ENCODE measurements around the gene GPR15LG.

The GPR15LG gene

DNA sequence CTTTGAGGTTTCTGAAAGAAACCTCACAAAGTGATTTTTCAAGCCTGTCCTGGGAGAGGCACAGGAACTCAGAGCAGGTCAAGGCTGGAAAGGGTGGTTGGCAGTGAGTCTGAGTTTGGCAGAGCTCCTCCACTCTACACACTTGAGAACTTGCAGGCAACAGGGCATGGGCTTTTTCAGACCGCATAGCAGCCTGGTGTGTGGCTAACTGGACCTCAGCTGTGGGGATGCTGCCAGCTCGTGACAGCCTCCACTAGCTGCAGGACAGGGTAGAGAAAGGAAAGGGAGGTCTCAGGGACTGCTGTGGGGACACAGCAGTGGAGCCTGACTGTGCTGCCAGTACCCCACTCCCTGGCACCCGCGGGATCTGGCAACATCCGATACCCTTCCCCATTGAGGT is 23.3 kb downstream of the GPR15LG start:
- H3K4me3 ChIP-seq (replicated peaks in 1 of 2; ENCODE audit: low read depth in 2 of 2, low read length in 2 of 2), result no peak overlapping the region
- DNase-seq (ENCODE audit: low read depth in 2 of 2), result no peak
- TF ChIP-seq CTCF (IDR thresholded peaks at IDR 0.05; ENCODE audit: low read depth, low read length), result no peak

- no peak for DNase-seq (ENCODE audit: low read depth in 2 of 2)
- TF ChIP-seq CTCF (IDR thresholded peaks at IDR 0.05; ENCODE audit: low read depth, low read length), result no peak
- H3K4me3 ChIP-seq (replicated peaks in 1 of 2; ENCODE audit: low read depth in 2 of 2, low read length in 2 of 2), result no peak overlapping the region
Measured at GRCh38 chr10:84197643-84198042, 24.0 kb downstream of the GPR15LG start.

- no peak for TF ChIP-seq CTCF (IDR thresholded peaks at IDR 0.05; ENCODE audit: low read depth, low read length)
- DNase-seq (ENCODE audit: low read depth in 2 of 2), result no peak
Measured at GRCh38 chr10:84198206-84198915, 24.8 kb downstream of the GPR15LG start.

DNA sequence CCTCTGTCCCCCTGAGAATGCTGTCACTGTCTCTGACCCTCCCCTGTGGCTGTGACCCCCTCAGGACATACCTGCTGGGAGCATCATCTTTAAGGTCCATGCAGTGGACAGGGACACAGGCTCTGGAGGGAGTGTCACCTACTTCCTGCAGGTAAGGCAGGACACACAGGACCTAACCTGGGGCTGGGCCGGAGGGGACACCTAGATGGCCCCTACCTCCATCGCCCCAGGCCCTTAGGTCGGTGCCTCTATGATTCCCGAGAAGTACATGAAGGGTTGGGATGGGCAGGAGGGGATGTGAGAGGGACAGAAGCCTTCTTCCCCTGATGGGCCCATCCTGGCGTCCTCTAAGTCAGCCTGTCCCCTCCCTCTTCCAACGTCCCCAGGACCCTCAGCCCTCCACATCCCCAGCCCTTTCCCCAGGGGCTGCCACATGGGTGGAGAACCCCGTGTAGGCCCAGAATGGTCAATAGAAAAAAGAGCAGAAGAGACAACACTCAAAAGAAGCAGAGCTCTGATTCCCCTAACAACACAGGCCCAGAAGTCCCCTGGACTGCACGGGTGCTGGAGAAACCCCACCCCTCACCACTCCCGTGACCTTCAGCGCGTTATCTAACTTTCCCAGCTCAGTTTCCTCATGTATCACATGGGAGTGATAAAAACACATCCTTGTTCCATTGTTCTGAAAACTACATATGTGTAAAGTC is 27.1 kb downstream of the GPR15LG start:
- no peak for TF ChIP-seq CTCF (IDR thresholded peaks at IDR 0.05; ENCODE audit: low read depth, low read length)
- H3K4me3 ChIP-seq (replicated peaks in 1 of 2; ENCODE audit: low read depth in 2 of 2, low read length in 2 of 2), result no peak overlapping the region
- DNase-seq (ENCODE audit: low read depth in 2 of 2), result no peak

More at GRCh38 chr10:84198206-84198915, 24.8 kb downstream of the GPR15LG start:
- H3K4me3 ChIP-seq (replicated peaks in 1 of 2; ENCODE audit: low read depth in 2 of 2, low read length in 2 of 2), result no peak overlapping the region

GRCh38 chr10:84201244-84201606 is 27.6 kb downstream of the GPR15LG start:
- TF ChIP-seq CTCF (IDR thresholded peaks at IDR 0.05; ENCODE audit: low read depth, low read length), result no peak
- DNase-seq (ENCODE audit: low read depth in 2 of 2), result no peak
- H3K4me3 ChIP-seq (replicated peaks in 1 of 2; ENCODE audit: low read depth in 2 of 2, low read length in 2 of 2), result no peak overlapping the region

DNA sequence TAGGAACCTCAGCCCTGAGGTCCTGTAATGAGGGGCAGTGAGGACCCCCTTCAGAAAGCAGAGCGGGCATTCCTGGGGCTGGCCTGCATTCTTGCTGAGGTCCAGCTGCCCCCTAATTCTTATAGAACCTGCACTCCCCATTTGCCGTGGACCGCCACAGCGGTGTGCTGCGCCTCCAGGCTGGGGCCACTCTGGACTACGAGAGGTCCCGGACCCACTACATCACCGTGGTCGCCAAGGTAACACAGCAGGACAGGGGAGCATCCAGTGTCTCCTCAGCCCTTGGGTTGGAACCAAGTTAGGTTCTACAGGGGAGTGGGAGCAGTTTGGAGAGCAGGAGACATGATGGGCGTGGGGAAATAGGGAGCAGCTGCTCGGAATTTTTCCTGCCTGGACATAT is 28.1 kb downstream of the GPR15LG start:
- DNase-seq (ENCODE audit: low read depth in 2 of 2), result no peak
- TF ChIP-seq CTCF (IDR thresholded peaks at IDR 0.05; ENCODE audit: low read depth, low read length), result no peak
- no peak overlapping the region for H3K4me3 ChIP-seq (replicated peaks in 1 of 2; ENCODE audit: low read depth in 2 of 2, low read length in 2 of 2)

Measured in cardiac fibroblast (primary cell).